Measurements from ENCODE around the gene RBM34. TPM values are rescaled to one million over a fixed set of nuclear protein-coding genes. Genes with fewer than 3 reads are reported as not detected.

The RBM34 gene, protein sequence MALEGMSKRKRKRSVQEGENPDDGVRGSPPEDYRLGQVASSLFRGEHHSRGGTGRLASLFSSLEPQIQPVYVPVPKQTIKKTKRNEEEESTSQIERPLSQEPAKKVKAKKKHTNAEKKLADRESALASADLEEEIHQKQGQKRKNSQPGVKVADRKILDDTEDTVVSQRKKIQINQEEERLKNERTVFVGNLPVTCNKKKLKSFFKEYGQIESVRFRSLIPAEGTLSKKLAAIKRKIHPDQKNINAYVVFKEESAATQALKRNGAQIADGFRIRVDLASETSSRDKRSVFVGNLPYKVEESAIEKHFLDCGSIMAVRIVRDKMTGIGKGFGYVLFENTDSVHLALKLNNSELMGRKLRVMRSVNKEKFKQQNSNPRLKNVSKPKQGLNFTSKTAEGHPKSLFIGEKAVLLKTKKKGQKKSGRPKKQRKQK
- total RNA-seq, result 10 to 100 TPM; 42.3 to 65.2 (median 55.3) TPM

DNA sequence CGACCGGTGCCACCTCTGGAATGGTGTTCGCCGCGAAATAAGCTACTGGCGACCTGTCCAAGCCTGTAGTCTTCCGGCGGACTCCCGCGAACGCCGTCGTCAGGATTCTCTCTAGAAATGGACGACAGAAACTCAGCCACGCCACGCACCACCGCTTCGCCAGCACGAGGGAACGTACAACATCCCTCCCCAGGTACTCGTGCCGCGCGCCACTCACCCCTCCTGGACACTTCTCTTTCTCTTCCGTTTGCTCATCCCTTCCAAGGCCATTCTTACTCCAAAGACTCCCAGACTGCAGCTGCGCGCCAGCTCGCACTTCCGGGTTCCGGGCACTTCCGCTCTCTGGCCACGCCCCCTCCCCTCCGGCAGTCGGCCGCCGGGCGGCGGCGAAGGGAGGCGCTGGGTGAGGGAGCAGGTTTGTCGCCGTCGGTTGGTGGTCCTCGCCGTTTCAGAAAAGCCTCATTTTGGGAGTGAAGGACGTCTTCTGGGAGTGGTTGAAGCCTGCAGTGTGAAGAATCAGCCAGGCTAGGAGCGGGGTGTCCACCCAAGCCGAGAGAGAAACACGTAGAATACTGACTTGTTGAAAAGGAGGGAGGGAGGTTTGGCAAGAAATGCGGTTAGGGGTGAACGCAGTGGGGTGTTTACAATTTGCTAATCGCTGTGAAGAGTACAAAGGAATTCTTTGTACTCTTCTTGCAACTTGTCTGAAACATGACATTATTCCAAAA, at the start of gene RBM34:
TSS of gene RBM34 (minus strand) at position 294 of the 728 bp plus-strand sequence. CDS start at position 270, 24 bp downstream.
- Histone ChIP-seq H3K27ac (peak within 1 kb of the TSS; percentile 67 to 93 (median 91)), H3K4me1 (peaks cover 0 to 50% (median 3%) of the 10 kb centered on the region in 3 donors), H3K4me3 (peak within 1 kb of the TSS; percentile 51 to 75), H3K36me3 (peaks cover 0 to 39% of the 10 kb centered on the region in 2 donors), H3K27me3 (no peaks in the 10 kb centered on the region), H3K9me3 (no peaks in the 10 kb centered on the region)
- TF ChIP-seq, protein P1, sequence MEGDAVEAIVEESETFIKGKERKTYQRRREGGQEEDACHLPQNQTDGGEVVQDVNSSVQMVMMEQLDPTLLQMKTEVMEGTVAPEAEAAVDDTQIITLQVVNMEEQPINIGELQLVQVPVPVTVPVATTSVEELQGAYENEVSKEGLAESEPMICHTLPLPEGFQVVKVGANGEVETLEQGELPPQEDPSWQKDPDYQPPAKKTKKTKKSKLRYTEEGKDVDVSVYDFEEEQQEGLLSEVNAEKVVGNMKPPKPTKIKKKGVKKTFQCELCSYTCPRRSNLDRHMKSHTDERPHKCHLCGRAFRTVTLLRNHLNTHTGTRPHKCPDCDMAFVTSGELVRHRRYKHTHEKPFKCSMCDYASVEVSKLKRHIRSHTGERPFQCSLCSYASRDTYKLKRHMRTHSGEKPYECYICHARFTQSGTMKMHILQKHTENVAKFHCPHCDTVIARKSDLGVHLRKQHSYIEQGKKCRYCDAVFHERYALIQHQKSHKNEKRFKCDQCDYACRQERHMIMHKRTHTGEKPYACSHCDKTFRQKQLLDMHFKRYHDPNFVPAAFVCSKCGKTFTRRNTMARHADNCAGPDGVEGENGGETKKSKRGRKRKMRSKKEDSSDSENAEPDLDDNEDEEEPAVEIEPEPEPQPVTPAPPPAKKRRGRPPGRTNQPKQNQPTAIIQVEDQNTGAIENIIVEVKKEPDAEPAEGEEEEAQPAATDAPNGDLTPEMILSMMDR (IDR thresholded peaks at IDR 0.05), result peak in 3 of 4 experiments; percentile 42 to 46 (median 43)
- TF ChIP-seq POLR2AphosphoS5 (IDR thresholded peaks at IDR 0.05) (peak; percentile 96), POLR2A (IDR thresholded peaks at IDR 0.05) (peak; percentile 92 to 97), EP300 (IDR thresholded peaks at IDR 0.05) (no peak)
- WGBS, 2 donors (ENCODE audit: low coverage in 1 of 2), result 0% methylated on average over 7 to 27 of the region's 52 CpGs
- peak; percentile 97 for ATAC-seq

DNA sequence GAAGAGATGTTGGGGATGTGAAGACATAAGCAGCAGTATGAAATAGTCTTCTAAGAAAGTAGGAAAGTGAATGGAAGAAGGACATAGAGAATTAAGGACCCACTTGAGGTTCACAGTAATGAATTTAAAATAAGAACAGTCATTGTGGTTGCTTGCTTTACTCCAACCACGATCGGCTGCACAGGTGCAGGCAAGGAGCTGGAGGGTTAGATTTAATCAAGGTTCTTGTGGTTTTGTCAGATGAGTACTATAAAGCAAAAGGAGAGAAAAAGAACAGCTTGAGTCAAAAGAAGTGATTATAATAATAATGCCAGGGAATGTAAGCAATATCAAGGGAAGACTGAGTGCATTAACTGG, 46.1 kb upstream of the RBM34 start:
- H3K9me3 ChIP-seq, result no peaks in the 10 kb centered on the region
- TF ChIP-seq EP300 (IDR thresholded peaks at IDR 0.05), result no peak
- TF ChIP-seq POLR2AphosphoS5 (IDR thresholded peaks at IDR 0.05), result no peak
- TF ChIP-seq, protein P1 (IDR thresholded peaks at IDR 0.05), result no peak
- TF ChIP-seq POLR2A (IDR thresholded peaks at IDR 0.05), result no peak
- peaks cover 0 to 54% of the 10 kb centered on the region in 2 donors for H3K36me3 ChIP-seq
- no peaks in the 10 kb centered on the region for H3K27me3 ChIP-seq
- no peak overlapping the region for H3K4me3 ChIP-seq
- H3K4me1 ChIP-seq, result no peaks in the 10 kb centered on the region
- 69 to 94% methylated on average over 2 of the region's 2 CpGs for WGBS, 2 donors (ENCODE audit: low coverage in 1 of 2)
- ATAC-seq, result no peak
- H3K27ac ChIP-seq, result no peak overlapping the region

DNA sequence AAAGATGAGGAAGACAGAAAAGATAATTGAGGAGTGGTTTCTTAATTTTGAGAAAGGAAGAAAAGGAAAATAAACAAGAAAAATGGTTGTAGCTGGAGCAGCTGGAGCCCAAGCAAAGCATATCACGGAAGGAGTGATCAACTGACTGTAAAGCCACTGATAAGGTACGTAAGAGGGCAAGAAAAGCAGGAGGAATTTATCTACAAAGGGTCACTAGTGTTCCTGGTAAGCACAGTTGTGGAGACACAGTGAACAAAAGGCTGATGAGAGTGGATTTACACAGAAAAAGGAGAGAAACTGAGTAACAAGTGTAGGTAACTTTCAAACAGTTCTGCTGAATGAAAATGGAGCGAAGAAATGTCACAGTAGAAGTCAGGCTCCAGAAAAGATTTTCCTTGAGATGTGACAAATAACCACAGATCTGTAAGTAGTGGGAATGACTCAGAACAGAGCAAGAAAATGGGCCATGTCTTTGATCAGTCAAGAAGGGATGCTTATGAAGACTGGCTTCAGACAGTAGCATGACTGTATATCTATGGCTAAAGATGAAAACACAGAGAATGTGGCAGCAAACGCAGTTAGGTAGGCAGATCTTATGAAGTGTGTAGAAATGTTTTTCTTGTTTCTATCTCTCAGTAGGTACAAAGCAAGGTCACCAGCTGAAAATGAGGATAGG, 45.6 kb upstream of the RBM34 start:
- no peaks in the 10 kb centered on the region for H3K4me1 ChIP-seq
- TF ChIP-seq, protein P1 (IDR thresholded peaks at IDR 0.05), result no peak
- no peak for TF ChIP-seq POLR2AphosphoS5 (IDR thresholded peaks at IDR 0.05)
- TF ChIP-seq POLR2A (IDR thresholded peaks at IDR 0.05), result no peak
- no peak for TF ChIP-seq EP300 (IDR thresholded peaks at IDR 0.05)
- H3K27ac ChIP-seq, result no peak overlapping the region
- H3K4me3 ChIP-seq, result no peak overlapping the region
- no peaks in the 10 kb centered on the region for H3K9me3 ChIP-seq
- no peak for ATAC-seq
- H3K27me3 ChIP-seq, result no peaks in the 10 kb centered on the region
- peaks cover 0 to 49% of the 10 kb centered on the region in 2 donors for H3K36me3 ChIP-seq
- 80 to 85% methylated on average over 4 of the region's 4 CpGs for WGBS, 2 donors (ENCODE audit: low coverage in 1 of 2)

DNA sequence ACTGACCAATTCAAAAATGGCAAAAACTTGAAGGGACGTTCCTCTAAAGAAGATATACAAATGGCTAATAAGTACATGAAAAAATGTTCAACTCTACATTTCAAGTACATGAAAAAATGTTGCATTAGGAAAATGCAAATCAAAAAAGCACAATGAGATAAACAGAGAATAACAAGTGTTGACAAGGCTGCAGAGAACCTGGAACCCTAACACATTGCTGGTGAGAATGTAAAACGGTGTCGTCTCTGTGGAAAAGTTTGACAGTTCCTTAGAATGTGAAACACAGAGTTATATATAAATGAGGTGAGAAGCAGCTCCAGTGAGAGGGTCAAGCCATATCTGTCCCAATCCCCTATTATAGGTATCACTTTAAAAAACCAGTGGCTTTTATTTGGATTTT, 44.6 kb upstream of the RBM34 start:
- H3K4me1 ChIP-seq, result no peaks in the 10 kb centered on the region
- TF ChIP-seq, protein P1 (IDR thresholded peaks at IDR 0.05), result no peak
- TF ChIP-seq POLR2AphosphoS5 (IDR thresholded peaks at IDR 0.05) (no peak), EP300 (IDR thresholded peaks at IDR 0.05) (no peak), POLR2A (IDR thresholded peaks at IDR 0.05) (no peak)
- H3K27ac ChIP-seq, result no peak overlapping the region
- H3K36me3 ChIP-seq, result peaks cover 0 to 49% of the 10 kb centered on the region in 2 donors
- no peak overlapping the region for H3K4me3 ChIP-seq
- no peak for ATAC-seq
- no peaks in the 10 kb centered on the region for H3K9me3 ChIP-seq
- 88 to 98% methylated on average over 3 of the region's 3 CpGs for WGBS, 2 donors (ENCODE audit: low coverage in 1 of 2)
- H3K27me3 ChIP-seq, result no peaks in the 10 kb centered on the region

Measured in gastroesophageal sphincter (tissue), 4 donors.